BE2C (cell line): Measurements from ENCODE around the gene REEP6. TPM values are rescaled to one million over a fixed set of nuclear protein-coding genes. Genes with fewer than 3 reads are reported as not detected.
A peak's percentile ranks its signal among the peaks of the same experiment; 100 is the strongest.

Experiments used
- DNase-seq: peaks from one replicate; pipeline ENCODE4 v3.0.0-alpha.2; 2020
- H3K27me3 ChIP-seq: fragments of 250-450 bp; sonication (Bioruptor Pico); 2 replicates; pipeline ENCODE4 v1.5.1; 2020; ENCODE audit warnings: mild to moderate bottlenecking
- H3K36me3 ChIP-seq: fragments of 250-450 bp; sonication (Bioruptor Pico); 2 replicates; pipeline ENCODE4 v1.5.1; 2020; ENCODE audit warnings: mild to moderate bottlenecking
- H3K4me1 ChIP-seq: fragments of 250-450 bp; sonication (Bioruptor Pico); 2 replicates; pipeline ENCODE4 v1.5.1; 2020
- H3K4me3 ChIP-seq: 2 replicates; pipeline ENCODE4 v1.5.1; 2011; ENCODE audit warnings: low read depth, low read length
- H3K9me3 ChIP-seq: fragments of 250-450 bp; sonication (Bioruptor Pico); 2 replicates; pipeline ENCODE4 v1.5.1; 2020
- polyA plus RNA-seq: library from polyadenylated mRNA; unstranded; fragments of >200 nt; gene quantifications from one replicate; pipeline ENCODE4 v1.2.1, GENCODE V29; 2012; ENCODE audit warnings: low read depth, missing spikeins; ENCODE audit not compliant: insufficient read length, insufficient read depth
- TF ChIP-seq, protein P1 (sequence below): IDR thresholded peaks from 2 replicates; pipeline ENCODE4 v1.5.1; 2012; ENCODE audit warnings: mild to moderate bottlenecking, low read depth, low read length

The REEP6 gene
- polyA plus RNA-seq, result 4.7 TPM

GRCh38 chr19:1491114-1491848 is at the start of gene REEP6:
TSS of gene REEP6 (plus strand) at chr19:1491181. CDS start at chr19:1491270, 89 bp downstream.
- no peak for DNase-seq
- Histone ChIP-seq H3K27me3 (no peaks in the 10 kb centered on the region), H3K9me3 (no peaks in the 10 kb centered on the region), H3K36me3 (no peaks in the 10 kb centered on the region), H3K4me3 (peak within 1 kb of the TSS; percentile 53), H3K4me1 (peaks cover 4% of the 10 kb centered on the region; the same call in 1 of the 2 replicates)
- TF ChIP-seq, protein P1, sequence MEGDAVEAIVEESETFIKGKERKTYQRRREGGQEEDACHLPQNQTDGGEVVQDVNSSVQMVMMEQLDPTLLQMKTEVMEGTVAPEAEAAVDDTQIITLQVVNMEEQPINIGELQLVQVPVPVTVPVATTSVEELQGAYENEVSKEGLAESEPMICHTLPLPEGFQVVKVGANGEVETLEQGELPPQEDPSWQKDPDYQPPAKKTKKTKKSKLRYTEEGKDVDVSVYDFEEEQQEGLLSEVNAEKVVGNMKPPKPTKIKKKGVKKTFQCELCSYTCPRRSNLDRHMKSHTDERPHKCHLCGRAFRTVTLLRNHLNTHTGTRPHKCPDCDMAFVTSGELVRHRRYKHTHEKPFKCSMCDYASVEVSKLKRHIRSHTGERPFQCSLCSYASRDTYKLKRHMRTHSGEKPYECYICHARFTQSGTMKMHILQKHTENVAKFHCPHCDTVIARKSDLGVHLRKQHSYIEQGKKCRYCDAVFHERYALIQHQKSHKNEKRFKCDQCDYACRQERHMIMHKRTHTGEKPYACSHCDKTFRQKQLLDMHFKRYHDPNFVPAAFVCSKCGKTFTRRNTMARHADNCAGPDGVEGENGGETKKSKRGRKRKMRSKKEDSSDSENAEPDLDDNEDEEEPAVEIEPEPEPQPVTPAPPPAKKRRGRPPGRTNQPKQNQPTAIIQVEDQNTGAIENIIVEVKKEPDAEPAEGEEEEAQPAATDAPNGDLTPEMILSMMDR, result no peak

- Histone ChIP-seq H3K9me3 (no peaks in the 10 kb centered on the region), H3K27me3 (peaks cover 5% of the 10 kb centered on the region; the same call in 1 of the 2 replicates), H3K4me1 (no peaks in the 10 kb centered on the region), H3K36me3 (peaks cover 36% of the 10 kb centered on the region), H3K4me3 (no peak overlapping the region)
- no peak for DNase-seq
- TF ChIP-seq, protein P1, result no peak
Observed at GRCh38 chr19:1441677-1442438, 49.1 kb upstream of the REEP6 start.

DNA sequence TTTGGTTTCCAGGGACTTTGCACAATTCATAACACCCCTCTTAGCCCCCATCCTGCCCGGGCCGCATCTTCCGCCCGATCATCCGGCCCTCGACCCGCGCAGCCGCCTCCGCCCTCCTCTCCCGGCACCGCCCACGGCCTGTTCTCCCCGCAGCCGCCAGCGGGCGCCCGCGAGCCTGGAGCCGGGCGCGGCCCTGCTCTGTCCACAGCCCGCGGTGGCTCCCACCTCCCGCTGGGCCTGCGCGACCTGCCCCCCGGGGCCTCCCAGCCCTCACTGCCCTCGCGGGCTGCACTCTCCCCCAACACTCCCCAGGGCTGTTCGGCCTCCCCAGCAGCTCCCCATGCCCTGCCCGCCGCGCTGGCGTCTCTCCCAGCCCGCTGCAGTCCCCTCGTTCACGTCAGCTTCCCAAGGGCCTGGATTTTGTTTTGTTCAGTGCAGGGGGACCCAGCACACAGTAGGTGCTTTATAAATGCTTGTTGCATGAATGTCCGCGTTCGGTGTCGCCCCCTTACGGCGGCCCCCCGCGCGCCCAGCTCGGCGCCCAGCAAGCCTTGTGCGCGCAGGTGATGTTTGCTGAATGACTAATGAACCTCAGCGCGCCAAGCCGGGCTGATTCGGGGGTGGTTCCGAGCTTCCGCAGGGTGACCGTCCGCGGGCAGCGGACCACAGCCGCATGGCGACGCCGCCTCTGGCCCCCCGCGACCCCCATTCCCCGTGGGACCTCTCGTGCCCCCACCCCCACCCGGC is 45.6 kb upstream of the REEP6 start:
- TF ChIP-seq, protein P1, result peak; percentile 65
- peak; percentile 82 for DNase-seq
- peaks cover 6% of the 10 kb centered on the region for H3K4me1 ChIP-seq
- H3K9me3 ChIP-seq, result no peaks in the 10 kb centered on the region
- peaks cover 22% of the 10 kb centered on the region for H3K36me3 ChIP-seq
- H3K27me3 ChIP-seq, result peaks cover 6% of the 10 kb centered on the region; the same call in 1 of the 2 replicates
- H3K4me3 ChIP-seq, result peak overlapping the region; percentile 47

- peak overlapping the region; percentile 51 for H3K4me3 ChIP-seq
- peaks cover 6% of the 10 kb centered on the region for H3K4me1 ChIP-seq
- TF ChIP-seq, protein P1, result no peak
- peaks cover 14% of the 10 kb centered on the region for H3K36me3 ChIP-seq
- no peaks in the 10 kb centered on the region for H3K9me3 ChIP-seq
- H3K27me3 ChIP-seq, result peaks cover 6% of the 10 kb centered on the region; the same call in 1 of the 2 replicates
- peak; percentile 82 for DNase-seq
Observed at GRCh38 chr19:1445932-1446712, 44.9 kb upstream of the REEP6 start.

GRCh38 chr19:1446713-1447481 is 44.1 kb upstream of the REEP6 start:
- H3K4me1 ChIP-seq, result peaks cover 6% of the 10 kb centered on the region
- peaks cover 6% of the 10 kb centered on the region; the same call in 1 of the 2 replicates for H3K27me3 ChIP-seq
- TF ChIP-seq, protein P1, result no peak
- peak overlapping the region; percentile 51 for H3K4me3 ChIP-seq
- H3K9me3 ChIP-seq, result no peaks in the 10 kb centered on the region
- DNase-seq, result peak; percentile 66
- H3K36me3 ChIP-seq, result peaks cover 8% of the 10 kb centered on the region
